ENCODE measurements around the gene DCHS2. TPM values are rescaled to one million over a fixed set of nuclear protein-coding genes. Genes with fewer than 3 reads are reported as not detected.

DCHS2 gene
- total RNA-seq, 1 experiment from 2014 or later, result not detected

GRCh38 chr4:154390324-154390723 lies 101.3 kb downstream of the DCHS2 start:
- DNase-seq (ENCODE audit: low read depth), result no peak

- DNase-seq (ENCODE audit: low read depth), result no peak
These were observed 102.5 kb downstream of the DCHS2 start for GRCh38 chr4:154389148-154389547.

- no peak for DNase-seq (ENCODE audit: low read depth)
These were observed 107.6 kb downstream of the DCHS2 start for GRCh38 chr4:154384012-154384411.

- no peak for DNase-seq (ENCODE audit: low read depth)
These were observed 115.1 kb downstream of the DCHS2 start for GRCh38 chr4:154376486-154376885.

- DNase-seq (ENCODE audit: low read depth), result no peak
These were observed 123.5 kb downstream of the DCHS2 start for GRCh38 chr4:154368060-154368459.

GRCh38 chr4:154367659-154368058 lies 123.9 kb downstream of the DCHS2 start:
- no peak for DNase-seq (ENCODE audit: low read depth)

GRCh38 chr4:154366956-154367355 lies 124.6 kb downstream of the DCHS2 start:
- no peak for DNase-seq (ENCODE audit: low read depth)

- DNase-seq (ENCODE audit: low read depth), result no peak
These were observed 127.3 kb downstream of the DCHS2 start for GRCh38 chr4:154364066-154364845.

GRCh38 chr4:154361450-154361849 lies 130.1 kb downstream of the DCHS2 start:
- DNase-seq (ENCODE audit: low read depth), result no peak

- no peak for DNase-seq (ENCODE audit: low read depth)
These were observed 131.1 kb downstream of the DCHS2 start for GRCh38 chr4:154360491-154360890.

- DNase-seq (ENCODE audit: low read depth), result no peak
These were observed 136.7 kb downstream of the DCHS2 start for GRCh38 chr4:154354883-154355282.

- DNase-seq (ENCODE audit: low read depth), result peak; percentile 12
These were observed 141.8 kb downstream of the DCHS2 start for GRCh38 chr4:154349829-154350228.

- no peak for DNase-seq (ENCODE audit: low read depth)
These were observed 142.9 kb downstream of the DCHS2 start for GRCh38 chr4:154348657-154349056.

- DNase-seq (ENCODE audit: low read depth), result no peak
These were observed 146.2 kb downstream of the DCHS2 start for GRCh38 chr4:154345359-154345758.

GRCh38 chr4:154344686-154345085 lies 146.9 kb downstream of the DCHS2 start:
- DNase-seq (ENCODE audit: low read depth), result peak; percentile 13

- no peak for DNase-seq (ENCODE audit: low read depth)
These were observed 147.9 kb downstream of the DCHS2 start for GRCh38 chr4:154343651-154344050.

- DNase-seq (ENCODE audit: low read depth), result no peak
These were observed 150.2 kb downstream of the DCHS2 start for GRCh38 chr4:154341448-154341847.

GRCh38 chr4:154335588-154335987 lies 156.0 kb downstream of the DCHS2 start:
- DNase-seq (ENCODE audit: low read depth), result no peak

- peak; percentile 45 for DNase-seq (ENCODE audit: low read depth)
These were observed 158.7 kb downstream of the DCHS2 start for GRCh38 chr4:154332681-154333421.

- no peak for DNase-seq (ENCODE audit: low read depth)
These were observed 161.7 kb downstream of the DCHS2 start for GRCh38 chr4:154329939-154330338.

GRCh38 chr4:154329268-154329868 lies 162.2 kb downstream of the DCHS2 start:
- DNase-seq (ENCODE audit: low read depth), result peak; percentile 20

- DNase-seq (ENCODE audit: low read depth), result no peak
These were observed 163.6 kb downstream of the DCHS2 start for GRCh38 chr4:154328030-154328429.

GRCh38 chr4:154320521-154320920 lies 171.1 kb downstream of the DCHS2 start:
- DNase-seq (ENCODE audit: low read depth), result no peak

All from RPMI7951 (cell line).